ENCODE data around the gene EIF4E2.

The EIF4E2 gene

DNA sequence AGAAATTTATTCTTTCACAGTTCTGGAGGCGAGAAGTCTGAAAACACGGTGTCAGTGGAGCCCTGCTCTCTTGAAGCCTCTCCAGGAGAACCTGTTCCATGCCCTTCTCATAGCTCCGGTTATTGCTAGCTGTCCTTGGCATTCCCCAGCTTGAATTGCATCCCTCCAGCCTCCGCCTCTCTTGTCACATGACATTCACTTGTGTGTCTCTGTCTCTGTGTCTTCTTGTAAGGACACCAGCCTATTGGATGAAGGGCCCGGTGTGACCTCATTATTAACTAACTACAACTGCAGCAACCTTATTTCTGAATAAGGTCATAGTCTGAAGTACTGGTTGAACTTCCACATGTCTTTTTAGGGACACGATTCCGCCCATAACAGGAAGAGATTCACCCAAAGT, 34.9 kb upstream of the EIF4E2 start:
- no peak overlapping the region for H3K27ac ChIP-seq
- TF ChIP-seq, protein P1, sequence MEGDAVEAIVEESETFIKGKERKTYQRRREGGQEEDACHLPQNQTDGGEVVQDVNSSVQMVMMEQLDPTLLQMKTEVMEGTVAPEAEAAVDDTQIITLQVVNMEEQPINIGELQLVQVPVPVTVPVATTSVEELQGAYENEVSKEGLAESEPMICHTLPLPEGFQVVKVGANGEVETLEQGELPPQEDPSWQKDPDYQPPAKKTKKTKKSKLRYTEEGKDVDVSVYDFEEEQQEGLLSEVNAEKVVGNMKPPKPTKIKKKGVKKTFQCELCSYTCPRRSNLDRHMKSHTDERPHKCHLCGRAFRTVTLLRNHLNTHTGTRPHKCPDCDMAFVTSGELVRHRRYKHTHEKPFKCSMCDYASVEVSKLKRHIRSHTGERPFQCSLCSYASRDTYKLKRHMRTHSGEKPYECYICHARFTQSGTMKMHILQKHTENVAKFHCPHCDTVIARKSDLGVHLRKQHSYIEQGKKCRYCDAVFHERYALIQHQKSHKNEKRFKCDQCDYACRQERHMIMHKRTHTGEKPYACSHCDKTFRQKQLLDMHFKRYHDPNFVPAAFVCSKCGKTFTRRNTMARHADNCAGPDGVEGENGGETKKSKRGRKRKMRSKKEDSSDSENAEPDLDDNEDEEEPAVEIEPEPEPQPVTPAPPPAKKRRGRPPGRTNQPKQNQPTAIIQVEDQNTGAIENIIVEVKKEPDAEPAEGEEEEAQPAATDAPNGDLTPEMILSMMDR (conservative IDR thresholded peaks at IDR 0.05): no peak

DNA sequence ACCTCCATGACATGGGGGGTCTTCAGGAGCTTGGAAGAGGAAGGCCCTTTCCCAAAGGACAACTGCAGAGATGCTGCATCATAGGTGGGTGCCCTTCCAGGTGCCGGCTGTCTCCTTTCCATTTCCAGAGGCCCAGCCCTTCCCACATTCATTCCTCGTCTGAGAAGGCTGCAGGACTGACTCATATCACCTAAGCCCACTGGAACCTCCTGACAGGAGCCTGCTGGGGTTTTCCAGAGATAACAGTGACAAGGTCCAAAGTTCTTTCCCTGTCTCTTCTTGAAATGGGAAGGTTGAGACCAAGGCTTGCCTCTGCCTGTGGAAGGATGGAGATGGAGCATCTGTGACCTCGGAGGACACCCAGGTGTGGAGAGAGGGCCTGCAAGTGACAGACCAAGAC, 33.9 kb upstream of the EIF4E2 start:
- H3K27ac ChIP-seq: no peak overlapping the region
- TF ChIP-seq, protein P1 (conservative IDR thresholded peaks at IDR 0.05): no peak

DNA sequence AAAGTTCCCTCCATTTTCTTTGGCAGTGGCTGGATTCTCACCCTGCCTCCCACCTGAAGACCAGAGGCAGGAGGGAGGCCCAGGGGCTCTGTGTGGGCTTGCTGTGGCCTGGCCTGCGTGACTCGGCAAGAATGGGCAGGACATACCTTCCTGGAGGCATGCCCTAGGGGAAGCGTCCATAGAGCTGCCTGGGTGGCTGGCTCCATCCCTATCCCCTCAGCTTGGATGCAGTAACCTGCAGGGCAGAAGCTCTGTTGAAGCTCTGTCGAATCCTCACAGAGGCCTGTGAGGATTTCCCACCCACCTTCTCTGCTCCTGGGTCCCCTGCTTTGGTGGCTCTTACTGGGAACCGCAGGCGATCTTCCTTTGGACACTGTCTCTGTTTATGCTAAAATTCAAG, 31.6 kb upstream of the EIF4E2 start:
- H3K27ac ChIP-seq: no peak overlapping the region
- TF ChIP-seq, protein P1 (conservative IDR thresholded peaks at IDR 0.05): no peak

DNA sequence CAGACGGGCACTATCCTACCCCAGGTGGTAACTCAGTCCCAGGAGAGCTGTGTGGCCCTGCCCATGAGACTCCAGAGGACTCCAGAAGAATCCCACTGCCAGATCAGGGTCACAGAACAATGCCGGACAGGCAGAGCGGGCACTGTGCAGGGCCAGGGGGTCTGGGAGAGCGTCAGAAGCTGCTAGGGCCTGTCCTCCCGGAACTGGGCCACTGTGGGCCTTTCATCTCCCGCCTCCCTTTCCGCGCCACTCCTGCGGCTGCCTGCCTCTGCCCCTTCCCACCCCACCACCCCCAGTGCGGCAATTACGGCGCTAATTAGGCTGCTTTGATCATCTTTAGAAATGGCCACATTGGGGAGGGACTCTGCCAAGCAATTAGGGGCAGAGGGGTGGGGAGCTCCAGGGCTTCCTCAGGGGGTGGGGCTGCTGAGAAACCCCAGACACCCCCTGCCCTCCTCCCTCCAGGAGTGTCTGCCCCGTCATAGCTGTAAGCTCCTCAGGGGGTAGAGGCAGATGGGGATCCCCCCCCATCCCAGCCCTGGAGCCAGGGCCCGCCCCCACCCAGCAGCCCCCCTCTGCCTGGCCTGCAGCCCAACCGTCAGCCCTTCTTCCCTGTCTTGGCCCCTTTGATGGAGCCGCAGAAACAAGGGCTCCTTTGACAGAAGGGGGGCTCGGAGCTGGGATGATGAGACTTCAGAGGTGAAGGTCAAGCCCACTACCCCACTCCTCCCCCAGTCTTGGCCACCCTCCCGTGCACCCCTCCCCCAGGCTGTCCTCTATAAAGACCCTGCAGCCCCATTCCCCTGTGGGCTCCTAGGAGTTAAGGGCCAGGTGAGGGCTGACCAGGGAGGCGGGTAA, 30.7 kb upstream of the EIF4E2 start, which contains the start of gene PRSS56:
Gene PRSS56, plus strand, starts transcription at position 808 of the 858 bp plus-strand sequence. CDS start 211 bp downstream, outside the sequence.
- TF ChIP-seq, protein P1 (conservative IDR thresholded peaks at IDR 0.05): no peak
- no peak within 1 kb of the TSS for H3K27ac ChIP-seq

DNA sequence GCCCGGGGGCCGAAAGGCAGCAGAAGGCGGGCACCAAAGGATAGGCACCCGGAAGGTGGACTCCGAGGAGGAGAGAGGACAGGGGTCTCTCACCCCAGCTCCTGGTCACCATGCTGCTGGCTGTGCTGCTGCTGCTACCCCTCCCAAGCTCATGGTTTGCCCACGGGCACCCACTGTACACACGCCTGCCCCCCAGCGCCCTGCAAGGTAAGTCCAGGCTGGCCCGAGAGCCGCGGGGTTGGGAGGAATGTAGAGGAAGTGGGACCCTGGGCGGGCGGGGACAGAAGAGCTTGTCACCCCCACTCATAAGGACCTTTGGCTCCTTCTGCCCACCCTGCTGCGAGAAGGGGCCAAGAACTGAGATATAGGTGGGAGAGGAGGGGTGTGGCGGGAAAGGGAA, 30.0 kb upstream of the EIF4E2 start:
- TF ChIP-seq, protein P1 (conservative IDR thresholded peaks at IDR 0.05): no peak
- H3K27ac ChIP-seq: no peak overlapping the region

DNA sequence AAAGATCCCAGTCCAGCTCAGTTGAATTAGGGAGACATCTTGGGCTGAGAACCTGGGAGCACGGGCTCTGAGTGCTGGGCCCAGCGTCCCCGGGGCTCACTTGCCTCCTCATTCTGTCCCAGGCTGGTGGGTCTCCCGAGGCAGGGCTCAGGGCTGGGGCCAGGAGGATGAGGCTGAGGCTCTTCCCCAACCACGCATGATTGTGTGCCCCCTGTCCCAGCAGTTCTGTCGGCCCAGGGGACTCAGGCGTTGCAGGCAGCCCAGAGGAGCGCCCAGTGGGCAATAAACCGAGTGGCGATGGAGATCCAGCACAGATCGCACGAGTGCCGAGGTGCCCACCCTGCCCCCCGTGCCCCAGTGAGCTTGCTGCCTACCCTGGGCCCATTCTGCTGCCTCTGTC, 29.4 kb upstream of the EIF4E2 start:
- no peak overlapping the region for H3K27ac ChIP-seq
- TF ChIP-seq, protein P1 (conservative IDR thresholded peaks at IDR 0.05): no peak

DNA sequence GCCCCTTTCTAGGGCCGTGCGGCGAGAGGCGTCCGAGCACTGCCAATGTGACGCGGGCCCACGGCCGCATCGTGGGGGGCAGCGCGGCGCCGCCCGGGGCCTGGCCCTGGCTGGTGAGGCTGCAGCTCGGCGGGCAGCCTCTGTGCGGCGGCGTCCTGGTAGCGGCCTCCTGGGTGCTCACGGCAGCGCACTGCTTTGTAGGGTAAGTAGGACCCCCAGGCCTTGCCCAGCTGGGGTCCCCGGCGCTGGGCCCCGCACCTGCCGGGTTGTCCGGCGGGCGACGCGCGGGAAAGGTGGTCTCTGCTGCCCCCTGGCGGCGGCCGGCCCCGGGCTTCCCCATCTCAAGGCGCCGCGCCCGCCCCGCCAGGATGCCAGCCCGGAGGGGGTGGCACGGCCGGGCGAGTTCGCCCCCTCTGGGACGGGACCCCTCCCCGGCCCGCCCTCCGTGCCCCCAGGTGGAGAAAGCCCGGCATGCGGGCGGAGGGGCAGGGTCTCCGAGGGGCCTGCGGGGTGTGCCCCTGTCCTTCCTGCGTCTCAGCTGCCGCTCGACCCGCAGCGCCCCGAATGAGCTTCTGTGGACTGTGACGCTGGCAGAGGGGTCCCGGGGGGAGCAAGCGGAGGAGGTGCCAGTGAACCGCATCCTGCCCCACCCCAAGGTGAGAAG, 28.4 kb upstream of the EIF4E2 start:
- H3K27ac ChIP-seq: no peak overlapping the region
- TF ChIP-seq, protein P1 (conservative IDR thresholded peaks at IDR 0.05): peak; percentile 92
